Astrocyte of the spinal cord (primary cell): Measurements from ENCODE around the gene ADCY9.
"Not testable (repeated sequence)": the region's sequence is repeated elsewhere in the genome, so short reads cannot be mapped to it uniquely, and the experiment has no call there.

Source experiments
- DNase-seq: peaks from one replicate; pipeline ENCODE4 v3.0.0; 2011; ENCODE audit warnings: low read depth, low spot score
- H3K4me3 ChIP-seq: 2 replicates; pipeline ENCODE4 v1.5.1; 2011; ENCODE audit warnings: low read depth, mild to moderate bottlenecking, low read length, moderate library complexity
- in situ Hi-C: cut with HindIII; loops from 2 replicates; pipeline ENCODE4 v1.10.0; 2017; ENCODE audit warnings: low sequenced_read_pairs
- TF ChIP-seq, protein P1 (sequence below): IDR thresholded peaks from 2 replicates; pipeline ENCODE4 v1.5.1; 2012; ENCODE audit warnings: low read depth, mild to moderate bottlenecking, low read length, inconsistent platforms

Gene ADCY9

GRCh38 chr16:4052096-4052495 is 64.1 kb downstream of the ADCY9 start:
- H3K4me3 ChIP-seq = no peak overlapping the region
- no peak for DNase-seq
- in situ Hi-C loops = no loop called here

GRCh38 chr16:4051591-4051990 is 64.7 kb downstream of the ADCY9 start:
- in situ Hi-C loops = no loop called here
- H3K4me3 ChIP-seq = no peak overlapping the region
- TF ChIP-seq, protein P1, sequence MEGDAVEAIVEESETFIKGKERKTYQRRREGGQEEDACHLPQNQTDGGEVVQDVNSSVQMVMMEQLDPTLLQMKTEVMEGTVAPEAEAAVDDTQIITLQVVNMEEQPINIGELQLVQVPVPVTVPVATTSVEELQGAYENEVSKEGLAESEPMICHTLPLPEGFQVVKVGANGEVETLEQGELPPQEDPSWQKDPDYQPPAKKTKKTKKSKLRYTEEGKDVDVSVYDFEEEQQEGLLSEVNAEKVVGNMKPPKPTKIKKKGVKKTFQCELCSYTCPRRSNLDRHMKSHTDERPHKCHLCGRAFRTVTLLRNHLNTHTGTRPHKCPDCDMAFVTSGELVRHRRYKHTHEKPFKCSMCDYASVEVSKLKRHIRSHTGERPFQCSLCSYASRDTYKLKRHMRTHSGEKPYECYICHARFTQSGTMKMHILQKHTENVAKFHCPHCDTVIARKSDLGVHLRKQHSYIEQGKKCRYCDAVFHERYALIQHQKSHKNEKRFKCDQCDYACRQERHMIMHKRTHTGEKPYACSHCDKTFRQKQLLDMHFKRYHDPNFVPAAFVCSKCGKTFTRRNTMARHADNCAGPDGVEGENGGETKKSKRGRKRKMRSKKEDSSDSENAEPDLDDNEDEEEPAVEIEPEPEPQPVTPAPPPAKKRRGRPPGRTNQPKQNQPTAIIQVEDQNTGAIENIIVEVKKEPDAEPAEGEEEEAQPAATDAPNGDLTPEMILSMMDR = no peak
- no peak for DNase-seq

More at GRCh38 chr16:4052096-4052495, 64.1 kb downstream of the ADCY9 start:
- TF ChIP-seq, protein P1 = no peak

DNA sequence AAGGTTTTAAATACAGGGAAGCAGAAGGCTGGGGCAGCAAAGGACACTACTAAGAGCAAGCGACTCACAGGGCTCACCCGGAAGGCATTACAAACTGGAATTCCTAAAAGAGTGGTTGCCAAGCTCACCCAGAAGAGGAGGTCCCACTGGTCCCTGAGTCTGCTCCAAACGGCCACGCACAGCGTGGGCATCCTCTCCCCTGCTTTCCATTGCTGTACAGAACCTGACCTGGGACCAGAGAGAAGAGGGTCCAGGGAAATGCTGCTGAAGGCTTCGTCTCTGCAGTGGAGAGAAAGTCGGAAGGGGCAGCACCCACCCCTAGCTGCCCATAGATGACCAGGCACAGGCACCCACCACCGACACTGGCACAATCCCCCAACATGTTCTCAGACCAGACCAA is 67.2 kb downstream of the ADCY9 start:
- no peak overlapping the region for H3K4me3 ChIP-seq
- in situ Hi-C loops = no loop called here
- no peak for DNase-seq
- TF ChIP-seq, protein P1 = no peak

DNA sequence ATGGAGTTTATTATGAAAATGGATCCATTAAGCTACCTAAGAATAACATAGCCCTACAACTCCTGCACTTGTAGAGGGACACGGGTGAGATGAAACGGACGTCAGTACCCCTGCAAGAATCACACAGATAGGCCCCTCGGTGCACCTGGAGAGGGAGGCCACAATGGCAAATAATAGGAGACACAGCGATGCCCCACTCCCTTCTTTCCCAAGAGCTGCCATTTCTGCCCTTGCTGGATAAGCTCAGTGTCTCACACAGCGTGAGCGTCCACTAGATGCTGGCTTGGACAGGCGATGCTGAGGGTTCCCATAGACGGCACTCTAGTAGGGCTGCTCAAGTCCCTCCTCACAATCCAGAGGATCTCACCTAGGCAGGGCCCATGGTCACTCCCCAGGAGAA is 67.8 kb downstream of the ADCY9 start:
- no peak overlapping the region for H3K4me3 ChIP-seq
- no peak for DNase-seq
- in situ Hi-C loops = no loop called here
- TF ChIP-seq, protein P1 = no peak

DNA sequence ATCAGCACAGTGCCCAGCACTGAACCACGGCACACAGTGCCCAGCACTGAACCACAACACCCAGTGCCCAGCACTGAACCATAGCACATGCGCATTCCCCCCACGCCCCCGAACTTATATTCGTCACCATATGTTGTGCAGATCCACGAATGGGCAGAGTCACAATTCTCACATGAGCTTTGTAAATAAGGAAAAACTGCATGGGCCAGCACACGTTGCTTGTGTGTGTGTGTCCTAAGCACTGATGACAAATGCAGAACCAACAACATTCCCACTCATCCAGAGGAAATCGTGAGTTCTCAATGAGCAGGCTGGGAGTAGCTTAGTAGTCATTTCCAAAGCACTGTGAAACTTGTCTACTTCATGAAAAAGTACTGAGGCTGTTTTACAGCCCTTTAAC is 70.0 kb downstream of the ADCY9 start:
- no peak overlapping the region for H3K4me3 ChIP-seq
- TF ChIP-seq, protein P1 = no peak
- no peak for DNase-seq
- in situ Hi-C loops = no loop called here

DNA sequence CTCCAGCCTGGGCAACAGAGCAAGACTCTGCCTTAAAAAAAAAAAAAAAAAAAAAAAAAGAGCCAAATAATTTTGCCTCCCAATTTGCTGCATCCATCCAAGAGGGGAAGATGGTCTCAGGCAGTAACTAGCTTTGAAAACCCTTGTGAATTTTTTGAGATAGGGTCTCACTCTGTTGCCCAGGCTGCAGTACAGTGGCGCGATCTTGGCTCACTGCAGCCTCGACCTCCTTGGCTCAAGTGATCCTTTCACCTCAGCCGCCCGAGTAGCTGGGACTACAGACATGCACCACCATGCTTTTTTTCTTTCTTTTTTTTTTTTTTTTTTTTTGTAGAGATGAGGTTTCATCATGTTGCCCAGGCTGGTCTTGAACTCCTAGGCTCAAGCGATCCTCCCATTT is 70.7 kb downstream of the ADCY9 start:
- H3K4me3 ChIP-seq, in situ Hi-C loops, DNase-seq: not testable (repeated sequence)

GRCh38 chr16:4042581-4042980 is 73.7 kb downstream of the ADCY9 start:
- in situ Hi-C loops = no loop called here
- DNase-seq = no peak
- no peak overlapping the region for H3K4me3 ChIP-seq
- TF ChIP-seq, protein P1 = no peak
